SHP77 (cell line): Measurements from ENCODE around the gene CERS2.

Experiments used
- DNase-seq, 2 experiments: peaks; one replicate each; lab custom pipeline; 2025; lab: John Stamatoyannopoulos, UW

Gene CERS2

GRCh38 chr1:150997949-150998348 lies 23.3 kb upstream of the CERS2 start:
- DNase-seq, result no peak

- no peak for DNase-seq
These were observed 22.7 kb upstream of the CERS2 start for GRCh38 chr1:150997126-150997872.

GRCh38 chr1:150995896-150996295 lies 21.3 kb upstream of the CERS2 start:
- peak; percentile 25 to 26 for DNase-seq

GRCh38 chr1:150995460-150995859 lies 20.8 kb upstream of the CERS2 start:
- no peak for DNase-seq

GRCh38 chr1:150994248-150994647 lies 19.6 kb upstream of the CERS2 start:
- no peak for DNase-seq

- no peak for DNase-seq
These were observed 18.0 kb upstream of the CERS2 start for GRCh38 chr1:150992626-150993025.

GRCh38 chr1:150987924-150988323 lies 13.3 kb upstream of the CERS2 start:
- DNase-seq, result no peak

- no peak for DNase-seq
These were observed 10.7 kb upstream of the CERS2 start for GRCh38 chr1:150985179-150985825.

GRCh38 chr1:150981805-150982712 lies 7.4 kb upstream of the CERS2 start, which contains the start of gene ANXA9:
Gene ANXA9, plus strand, starts transcription at chr1:150982292. Its CDS starts 814 bp downstream, at chr1:150983106.
- peak; percentile 46 to 53 for DNase-seq

GRCh38 chr1:150981177-150981804 lies 6.7 kb upstream of the CERS2 start:
- DNase-seq, result peak; percentile 97 to 99

GRCh38 chr1:150979092-150980056 lies 4.7 kb upstream of the CERS2 start:
- peak; percentile 90 to 96 for DNase-seq

GRCh38 chr1:150976879-150977694 lies 2.5 kb upstream of the CERS2 start:
- peak; percentile 78 to 89 for DNase-seq

GRCh38 chr1:150976401-150976821 lies 1.8 kb upstream of the CERS2 start:
- no peak for DNase-seq

GRCh38 chr1:150973836-150974579 lies 627 bp downstream of the CERS2 start:
- peak; percentile 25 to 38 for DNase-seq

GRCh38 chr1:150973258-150973835 lies 1.3 kb downstream of the CERS2 start:
- no peak for DNase-seq

- DNase-seq, result no peak
These were observed 2.2 kb downstream of the CERS2 start for GRCh38 chr1:150972417-150972940.

- no peak for DNase-seq
These were observed 2.8 kb downstream of the CERS2 start for GRCh38 chr1:150971583-150972416.
